ENCODE measurements around the gene GGTLC1.

- TF ChIP-seq, protein P1, sequence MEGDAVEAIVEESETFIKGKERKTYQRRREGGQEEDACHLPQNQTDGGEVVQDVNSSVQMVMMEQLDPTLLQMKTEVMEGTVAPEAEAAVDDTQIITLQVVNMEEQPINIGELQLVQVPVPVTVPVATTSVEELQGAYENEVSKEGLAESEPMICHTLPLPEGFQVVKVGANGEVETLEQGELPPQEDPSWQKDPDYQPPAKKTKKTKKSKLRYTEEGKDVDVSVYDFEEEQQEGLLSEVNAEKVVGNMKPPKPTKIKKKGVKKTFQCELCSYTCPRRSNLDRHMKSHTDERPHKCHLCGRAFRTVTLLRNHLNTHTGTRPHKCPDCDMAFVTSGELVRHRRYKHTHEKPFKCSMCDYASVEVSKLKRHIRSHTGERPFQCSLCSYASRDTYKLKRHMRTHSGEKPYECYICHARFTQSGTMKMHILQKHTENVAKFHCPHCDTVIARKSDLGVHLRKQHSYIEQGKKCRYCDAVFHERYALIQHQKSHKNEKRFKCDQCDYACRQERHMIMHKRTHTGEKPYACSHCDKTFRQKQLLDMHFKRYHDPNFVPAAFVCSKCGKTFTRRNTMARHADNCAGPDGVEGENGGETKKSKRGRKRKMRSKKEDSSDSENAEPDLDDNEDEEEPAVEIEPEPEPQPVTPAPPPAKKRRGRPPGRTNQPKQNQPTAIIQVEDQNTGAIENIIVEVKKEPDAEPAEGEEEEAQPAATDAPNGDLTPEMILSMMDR (conservative IDR thresholded peaks at IDR 0.05; ENCODE audit: low read depth in 2 of 2): no peak
- TF ChIP-seq EZH2 (IDR thresholded peaks at IDR 0.05; ENCODE audit: low read depth, unreplicated experiment): no peak
Observed at GRCh38 chr20:24007758-24008157, 19.2 kb upstream of the GGTLC1 start.
